OCI-LY7 (cell line): ENCODE measurements around the gene FNDC3B. TPM values are rescaled to one million over a fixed set of nuclear protein-coding genes. Genes with fewer than 3 reads are reported as not detected.

ENCODE experiments used
- BruUV-seq: library from RNA; stranded (reverse); fragments of 400-500 nt; replicated peaks from 2 replicates; lab custom pipeline; 2021; lab: Mats Ljungman, UMichigan
- CTCF ChIA-PET: fragments of 300-600 bp; sonication (Branson Sonifier 250); formaldehyde crosslinking; loops from one replicate; lab custom pipeline; 2022; ENCODE audit warnings: antibody characterized with exemption; ENCODE audit not compliant: unreplicated experiment; lab: Charles Lee
- POLR2A ChIA-PET: fragments of 300-600 bp; sonication (Branson Sonifier 250); formaldehyde crosslinking; loops from one replicate; lab custom pipeline; 2022; ENCODE audit warnings: antibody characterized with exemption; lab: Charles Lee
- DNase-seq: peaks from one replicate; pipeline ENCODE4 v3.0.0-alpha.2; 2015; ENCODE audit warnings: low spot score
- H2AFZ ChIP-seq: fragments of 200-600 bp; sonication (generic), shearing (Covaris generic); 2 replicates; pipeline ENCODE4 v1.6.1; 2014; ENCODE audit warnings: mild to moderate bottlenecking, antibody characterized with exemption, low read length, moderate library complexity
- H3K27ac ChIP-seq: fragments of 200-600 bp; sonication (generic); 2 replicates; pipeline ENCODE4 v1.5.1; 2014; ENCODE audit warnings: mixed run types, low read depth, mild to moderate bottlenecking, moderate library complexity, low read length, inconsistent platforms; ENCODE audit not compliant: poor library complexity, severe bottlenecking
- H3K36me3 ChIP-seq: fragments of 200-600 bp; sonication (generic); 2 replicates; pipeline ENCODE4 v1.6.1; 2014; ENCODE audit warnings: mild to moderate bottlenecking, antibody characterized with exemption, low read length, moderate library complexity, mixed read lengths; ENCODE audit not compliant: insufficient read depth
- H3K4me1 ChIP-seq: fragments of 200-600 bp; sonication (generic); 2 replicates; pipeline ENCODE4 v1.5.1; 2014; ENCODE audit warnings: mild to moderate bottlenecking, low read length; ENCODE audit not compliant: insufficient read depth, poor library complexity, severe bottlenecking
- H3K4me2 ChIP-seq: fragments of 200-600 bp; sonication (generic); 2 replicates; pipeline ENCODE4 v1.6.1; 2014; ENCODE audit warnings: mild to moderate bottlenecking, low read length
- H3K4me3 ChIP-seq: fragments of 200-600 bp; sonication (generic); 2 replicates; pipeline ENCODE4 v1.5.1; 2014; ENCODE audit warnings: mild to moderate bottlenecking, low read depth, low read length; ENCODE audit not compliant: poor library complexity, severe bottlenecking
- H3K79me2 ChIP-seq: fragments of 200-600 bp; sonication (generic); 2 replicates; pipeline ENCODE4 v1.6.1; 2016; ENCODE audit warnings: low read depth, mild to moderate bottlenecking, low read length, moderate library complexity, mixed read lengths; ENCODE audit not compliant: insufficient read depth
- H3K9me2 ChIP-seq: fragments of 200-600 bp; sonication (generic); 2 replicates; pipeline ENCODE4 v1.6.1; 2016; ENCODE audit warnings: mild to moderate bottlenecking, low read length, mixed read lengths; ENCODE audit not compliant: insufficient read depth
- H3K9me3 ChIP-seq: fragments of 200-600 bp; sonication (generic); 2 replicates; pipeline ENCODE4 v1.6.1; 2014; ENCODE audit warnings: mild to moderate bottlenecking, mixed run types, low read length, mixed read lengths
- H4K20me1 ChIP-seq: fragments of 200-600 bp; sonication (generic); 2 replicates; pipeline ENCODE4 v1.6.1; 2014; ENCODE audit warnings: mild to moderate bottlenecking, antibody characterized with exemption, low read length, moderate library complexity, mixed read lengths; ENCODE audit not compliant: insufficient read depth
- CTCF ChIP-seq: fragments of 200-600 bp; sonication (generic); conservative IDR thresholded peaks from 2 replicates; pipeline ENCODE4 v1.5.1; 2014; ENCODE audit warnings: mild to moderate bottlenecking, antibody characterized with exemption, low read length, moderate library complexity, mixed read lengths
- EZH2phosphoT487 ChIP-seq: fragments of 200-600 bp; sonication (generic); IDR thresholded peaks from 2 replicates; pipeline ENCODE4 v1.6.1; 2018; ENCODE audit warnings: low read depth, borderline replicate concordance, mild to moderate bottlenecking, mixed run types, antibody characterized with exemption, low read length, moderate library complexity, mixed read lengths
- intact Hi-C: fragments of 100-400 bp; cut with micrococcal nuclease; formaldehyde crosslinking; loops from one replicate; pipeline ENCODE4 v1.10.0; 2022; ENCODE audit not compliant: unreplicated experiment
- total RNA-seq, 2 experiments: library from RNA; depleted of rRNA in 1 of 2; stranded (reverse); fragments of >200 nt in 1 of 2; shearing (Covaris generic) in 1 of 2; gene quantifications; 2 replicates each; pipeline ENCODE4 v1.2.3, GENCODE V29; 2014 to 2022

The FNDC3B gene
- total RNA-seq, 2 experiments from 2014 or later, result 23.3 to 28.5 TPM

GRCh38 chr3:172140499-172141391 lies 101.4 kb downstream of the FNDC3B start:
- Histone ChIP-seq H3K9me2 (no peaks in the 10 kb centered on the region), H3K4me1 (peaks cover 49% of the 10 kb centered on the region), H2AFZ (no peak overlapping the region), H3K4me2 (no peak overlapping the region), H3K27ac (no peak overlapping the region), H3K9me3 (no peaks in the 10 kb centered on the region; the same call in 1 of the 2 replicates), H3K4me3 (no peak overlapping the region), H4K20me1 (no peaks in the 10 kb centered on the region), H3K79me2 (no peaks in the 10 kb centered on the region), H3K36me3 (no peaks in the 10 kb centered on the region)
- ChIA-PET CTCF (no interaction called here), POLR2A (interaction anchor here (0.6 to 4.6 kb wide), 15 partner anchors 9 to 299 kb away, joined by 3 to 35 read pairs (median 3); no protein-coding TSS in a partner anchor)
- TF ChIP-seq CTCF, result no peak
- TF ChIP-seq EZH2phosphoT487, result no peak
- intact Hi-C loops, result loop anchor here (5.0 kb wide), 1 partner anchor 103 kb away; the partner anchor contains the start of gene FNDC3B
- no TSS peak for BruUV-seq
- DNase-seq, result no peak

GRCh38 chr3:172142051-172142863 lies 102.9 kb downstream of the FNDC3B start:
- TF ChIP-seq CTCF (no peak), EZH2phosphoT487 (no peak)
- BruUV-seq, result no TSS peak
- DNase-seq, result peak; percentile 70
- Histone ChIP-seq H3K4me1 (peaks cover 49% of the 10 kb centered on the region), H3K9me2 (no peaks in the 10 kb centered on the region), H3K4me2 (peak overlapping the region; percentile 54), H2AFZ (no peak overlapping the region), H3K4me3 (peak overlapping the region; percentile 21), H3K79me2 (no peaks in the 10 kb centered on the region), H3K9me3 (no peaks in the 10 kb centered on the region; the same call in 1 of the 2 replicates), H3K36me3 (no peaks in the 10 kb centered on the region), H3K27ac (peak overlapping the region; percentile 58), H4K20me1 (no peaks in the 10 kb centered on the region)
- intact Hi-C loops, result loop anchor here (1.0 to 5.0 kb wide), 2 partner anchors 35 to 105 kb away; partner anchors contain the start of gene FNDC3B
- ChIA-PET CTCF (no interaction called here), POLR2A (interaction anchor here (0.6 to 4.6 kb wide), 12 partner anchors 9 to 647 kb away, joined by 3 to 35 read pairs (median 4); no protein-coding TSS in a partner anchor)
